GM19395 (cell line): Measurements from ENCODE around the gene LRIT3.

Source experiments
- ATAC-seq: cut with Tn5 transposase; IDR thresholded peaks from one replicate; pipeline ENCODE4 v1.9.1; 2021; ENCODE audit warnings: mild to moderate bottlenecking, moderate library complexity; ENCODE audit not compliant: unreplicated experiment

LRIT3 gene

GRCh38 chr4:109847896-109848442 is at the start of gene LRIT3:
Gene LRIT3, plus strand, starts transcription at chr4:109848107. Its CDS starts 95 bp downstream, at chr4:109848202.
- no peak for ATAC-seq

GRCh38 chr4:109798866-109799265 is 49.0 kb upstream of the LRIT3 start:
- no peak for ATAC-seq

GRCh38 chr4:109801099-109801789 is 46.7 kb upstream of the LRIT3 start:
- no peak for ATAC-seq

- ATAC-seq: no peak
Observed at GRCh38 chr4:109801895-109802319, 46.0 kb upstream of the LRIT3 start, which contains the start of gene CFI. Gene CFI, minus strand, starts transcription at chr4:109801999. Its CDS starts 28 bp downstream, at chr4:109801971.

- no peak for ATAC-seq
Observed at GRCh38 chr4:109803924-109804571, 43.9 kb upstream of the LRIT3 start.

- ATAC-seq: no peak
Observed at GRCh38 chr4:109809655-109810054, 38.3 kb upstream of the LRIT3 start.

GRCh38 chr4:109810552-109811387 is 37.1 kb upstream of the LRIT3 start:
- no peak for ATAC-seq

GRCh38 chr4:109811707-109812106 is 36.2 kb upstream of the LRIT3 start:
- ATAC-seq: no peak

GRCh38 chr4:109815151-109816081 is 32.5 kb upstream of the LRIT3 start, which contains the start of gene GAR1:
Gene GAR1, plus strand, starts transcription at chr4:109815762. Its CDS starts 403 bp downstream, at chr4:109816165.
- peak; percentile 99 for ATAC-seq

GRCh38 chr4:109816082-109816442 is 31.8 kb upstream of the LRIT3 start:
- ATAC-seq: no peak

- ATAC-seq: no peak
Observed at GRCh38 chr4:109816894-109817293, 31.0 kb upstream of the LRIT3 start.

GRCh38 chr4:109818268-109818667 is 29.6 kb upstream of the LRIT3 start:
- ATAC-seq: no peak

- no peak for ATAC-seq
Observed at GRCh38 chr4:109820563-109820962, 27.3 kb upstream of the LRIT3 start.

GRCh38 chr4:109821185-109821584 is 26.7 kb upstream of the LRIT3 start:
- no peak for ATAC-seq

GRCh38 chr4:109826719-109827118 is 21.2 kb upstream of the LRIT3 start:
- peak; percentile 72 for ATAC-seq

- ATAC-seq: no peak
Observed at GRCh38 chr4:109827672-109828071, 20.2 kb upstream of the LRIT3 start, which contains the start of gene RRH. Gene RRH, plus strand, starts transcription at chr4:109827972. Its CDS starts 56 bp downstream, at chr4:109828028.

- ATAC-seq: no peak
Observed at GRCh38 chr4:109833756-109834155, 14.2 kb upstream of the LRIT3 start.

- no peak for ATAC-seq
Observed at GRCh38 chr4:109836985-109837384, 10.9 kb upstream of the LRIT3 start.

GRCh38 chr4:109846395-109847098 is 1.4 kb upstream of the LRIT3 start:
- no peak for ATAC-seq
